C4-2B (cell line): ENCODE results near the gene ARHGEF19.

Source experiments
- H3K27ac ChIP-seq: fragments of 450-650 bp; 2 replicates; pipeline ENCODE4 v1.5.1; 2017
- ZFX ChIP-seq: fragments of 450-650 bp; IDR thresholded peaks from 2 replicates; pipeline ENCODE4 v1.6.1; 2017
- TF ChIP-seq, protein P1 (sequence below): fragments of 450-650 bp; conservative IDR thresholded peaks from 2 replicates; pipeline ENCODE4 v1.5.1; 2017; ENCODE audit warnings: mild to moderate bottlenecking

ARHGEF19 gene

DNA sequence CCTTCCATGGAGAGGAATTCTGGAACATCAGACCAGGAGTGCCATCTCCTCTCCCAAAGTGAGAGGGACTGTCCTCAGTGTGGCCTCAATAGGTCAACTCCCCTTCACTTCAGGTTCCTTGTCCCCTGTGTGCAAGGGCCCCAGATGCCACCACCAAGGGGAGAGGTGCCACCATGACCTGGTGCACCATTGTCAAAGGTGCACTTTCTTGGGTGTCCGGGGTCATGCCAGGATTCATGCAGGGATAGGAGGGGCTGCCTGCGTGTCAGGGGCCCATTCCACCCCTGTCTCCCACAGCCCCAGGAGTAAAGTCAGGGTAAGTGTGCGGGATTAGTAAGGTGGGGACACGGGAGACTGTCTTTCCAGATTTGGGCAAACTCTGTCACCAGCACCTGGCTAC, 35.1 kb downstream of the ARHGEF19 start:
- peak overlapping the region; percentile 96 for H3K27ac ChIP-seq

DNA sequence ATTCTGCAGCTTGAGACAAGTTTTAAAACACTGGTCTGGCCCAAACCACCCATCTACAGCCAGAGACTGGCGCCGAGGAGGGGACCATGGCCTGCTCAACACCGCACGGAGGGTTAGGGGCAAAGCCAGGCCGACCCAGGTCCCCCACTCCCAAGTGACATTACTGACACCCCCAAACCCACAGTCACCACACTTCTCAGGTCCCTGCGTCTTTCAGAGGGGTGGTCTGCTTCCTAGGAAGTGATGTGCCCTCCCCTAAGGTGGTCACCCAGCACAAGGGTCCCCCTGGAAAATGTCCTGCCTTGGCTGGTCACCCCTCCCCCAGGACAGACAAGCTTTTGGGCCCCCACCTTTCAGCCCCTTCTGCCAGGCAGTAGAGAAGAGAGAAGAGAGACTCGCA, 35.8 kb downstream of the ARHGEF19 start:
- peak overlapping the region; percentile 96 for H3K27ac ChIP-seq
- TF ChIP-seq, protein P1, sequence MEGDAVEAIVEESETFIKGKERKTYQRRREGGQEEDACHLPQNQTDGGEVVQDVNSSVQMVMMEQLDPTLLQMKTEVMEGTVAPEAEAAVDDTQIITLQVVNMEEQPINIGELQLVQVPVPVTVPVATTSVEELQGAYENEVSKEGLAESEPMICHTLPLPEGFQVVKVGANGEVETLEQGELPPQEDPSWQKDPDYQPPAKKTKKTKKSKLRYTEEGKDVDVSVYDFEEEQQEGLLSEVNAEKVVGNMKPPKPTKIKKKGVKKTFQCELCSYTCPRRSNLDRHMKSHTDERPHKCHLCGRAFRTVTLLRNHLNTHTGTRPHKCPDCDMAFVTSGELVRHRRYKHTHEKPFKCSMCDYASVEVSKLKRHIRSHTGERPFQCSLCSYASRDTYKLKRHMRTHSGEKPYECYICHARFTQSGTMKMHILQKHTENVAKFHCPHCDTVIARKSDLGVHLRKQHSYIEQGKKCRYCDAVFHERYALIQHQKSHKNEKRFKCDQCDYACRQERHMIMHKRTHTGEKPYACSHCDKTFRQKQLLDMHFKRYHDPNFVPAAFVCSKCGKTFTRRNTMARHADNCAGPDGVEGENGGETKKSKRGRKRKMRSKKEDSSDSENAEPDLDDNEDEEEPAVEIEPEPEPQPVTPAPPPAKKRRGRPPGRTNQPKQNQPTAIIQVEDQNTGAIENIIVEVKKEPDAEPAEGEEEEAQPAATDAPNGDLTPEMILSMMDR = no peak
- TF ChIP-seq ZFX = no peak

More for the DNA sequence above, 35.1 kb downstream of the ARHGEF19 start:
- TF ChIP-seq ZFX = no peak
- TF ChIP-seq, protein P1 = no peak

DNA sequence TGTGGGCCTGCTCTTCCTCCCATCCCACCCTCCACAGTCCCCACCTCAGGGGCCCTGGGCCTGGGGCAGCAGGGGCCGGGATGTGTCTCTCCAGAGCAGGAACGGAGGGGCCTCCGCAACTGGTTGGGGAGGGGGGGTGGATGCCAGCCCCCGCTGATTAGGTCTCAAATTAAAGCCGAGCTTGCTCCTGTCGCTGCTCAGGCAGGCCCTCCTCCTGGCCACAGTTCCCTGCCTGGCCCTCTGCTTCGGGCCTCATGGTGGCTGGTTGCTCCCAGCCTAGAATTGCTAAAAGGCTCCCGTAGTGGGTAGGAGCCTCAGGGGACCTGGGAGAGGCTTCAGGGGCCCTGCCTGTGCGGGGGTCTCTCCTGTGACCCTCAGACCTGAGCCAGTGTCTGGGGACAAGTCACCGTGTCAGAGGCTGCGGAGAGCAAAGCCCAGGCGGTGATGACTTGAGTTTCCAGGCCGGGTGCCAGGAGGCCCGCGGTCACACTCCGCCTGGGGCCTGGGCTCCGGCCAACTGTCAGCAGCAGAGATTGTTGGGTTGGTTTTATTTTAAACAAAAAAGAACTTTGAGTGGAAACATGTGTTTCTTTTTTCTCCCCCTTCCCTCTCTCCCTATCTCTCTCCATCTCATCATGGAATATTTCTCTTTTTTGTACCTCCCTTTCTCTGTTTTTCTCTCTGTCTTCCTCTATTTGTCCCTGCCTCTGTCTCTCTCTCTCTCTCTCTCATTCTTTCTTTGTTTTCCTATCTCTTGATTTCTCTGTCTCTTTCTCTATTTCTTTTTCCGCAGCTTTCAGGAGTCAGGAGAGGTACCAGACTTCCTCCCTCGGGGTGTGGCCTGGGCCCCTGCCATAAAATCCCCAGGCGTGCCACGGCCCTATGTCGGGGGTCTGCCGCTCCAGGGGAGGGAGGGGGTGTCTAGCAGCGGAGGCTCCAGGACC, 36.6 kb downstream of the ARHGEF19 start:
- H3K27ac ChIP-seq = peak overlapping the region; percentile 96
- TF ChIP-seq, protein P1 = no peak
- TF ChIP-seq ZFX = peak; percentile 69

DNA sequence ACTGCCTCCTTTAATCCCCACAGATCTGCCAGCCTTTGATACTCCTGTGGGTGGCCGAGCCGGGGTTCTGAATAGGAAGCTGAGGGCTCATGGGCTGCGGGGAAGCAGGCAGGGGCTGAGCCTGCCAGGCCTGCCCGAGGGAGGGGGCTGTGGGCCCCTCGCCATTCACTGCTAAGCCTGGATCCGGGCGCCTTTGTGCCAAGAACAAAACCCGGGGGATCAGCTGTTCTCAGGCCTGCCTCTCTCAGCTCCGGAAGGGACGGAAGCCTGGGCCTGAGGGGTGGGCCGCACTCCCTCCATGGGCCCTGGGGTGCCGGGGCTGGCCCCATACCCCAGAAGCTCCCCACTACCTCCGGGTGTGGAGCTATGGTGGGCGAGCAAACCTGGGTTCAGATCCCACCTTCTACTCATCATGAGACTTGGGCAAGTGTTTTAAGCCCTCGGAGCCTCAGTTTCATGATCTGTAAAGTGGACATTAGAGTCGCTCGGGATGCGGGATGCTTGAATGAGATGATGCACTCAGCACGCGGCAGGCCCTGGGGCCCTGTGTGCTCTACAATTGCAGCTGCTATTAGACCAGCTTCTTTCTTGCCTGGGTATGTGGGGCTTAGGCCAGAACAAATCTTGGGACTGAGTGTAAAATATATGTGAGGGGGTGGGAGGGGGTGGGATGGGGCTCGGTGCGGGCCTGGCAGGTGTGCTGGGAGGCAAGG, 37.4 kb downstream of the ARHGEF19 start:
- TF ChIP-seq, protein P1 = no peak
- no peak for TF ChIP-seq ZFX

DNA sequence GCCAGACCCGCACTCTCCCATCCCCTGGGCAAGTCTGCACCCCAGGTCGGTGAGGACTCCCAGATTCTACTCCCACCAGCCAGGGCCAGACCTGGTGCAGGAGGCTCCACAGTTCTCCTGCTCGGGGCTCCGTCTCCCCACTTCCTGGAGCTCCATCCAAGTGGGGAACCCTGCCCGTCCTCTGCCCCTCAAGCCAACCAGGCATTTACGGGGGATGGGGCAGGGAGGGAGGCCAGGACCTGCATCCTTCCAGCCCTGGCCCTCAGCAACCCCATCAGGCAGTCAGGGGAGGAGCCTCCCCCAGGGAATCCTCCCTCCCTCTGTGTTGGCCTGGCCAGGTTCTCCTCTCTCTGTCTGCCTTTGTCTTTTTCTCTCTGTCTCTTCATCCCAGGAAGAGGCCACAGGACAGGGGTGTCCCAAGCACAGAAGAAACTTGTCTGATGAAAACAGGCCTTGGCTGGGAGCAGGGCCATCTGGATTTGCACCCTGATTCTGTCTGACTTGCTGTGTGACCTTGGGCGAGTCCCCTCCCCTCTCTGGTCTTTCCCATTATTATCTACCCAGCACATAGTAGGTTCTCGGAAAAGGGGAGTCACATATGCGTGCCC, 38.1 kb downstream of the ARHGEF19 start:
- TF ChIP-seq ZFX = no peak
- TF ChIP-seq, protein P1 = no peak
- peak overlapping the region; percentile 96 for H3K27ac ChIP-seq

More for the DNA sequence above, 37.4 kb downstream of the ARHGEF19 start:
- peak overlapping the region; percentile 96 for H3K27ac ChIP-seq

DNA sequence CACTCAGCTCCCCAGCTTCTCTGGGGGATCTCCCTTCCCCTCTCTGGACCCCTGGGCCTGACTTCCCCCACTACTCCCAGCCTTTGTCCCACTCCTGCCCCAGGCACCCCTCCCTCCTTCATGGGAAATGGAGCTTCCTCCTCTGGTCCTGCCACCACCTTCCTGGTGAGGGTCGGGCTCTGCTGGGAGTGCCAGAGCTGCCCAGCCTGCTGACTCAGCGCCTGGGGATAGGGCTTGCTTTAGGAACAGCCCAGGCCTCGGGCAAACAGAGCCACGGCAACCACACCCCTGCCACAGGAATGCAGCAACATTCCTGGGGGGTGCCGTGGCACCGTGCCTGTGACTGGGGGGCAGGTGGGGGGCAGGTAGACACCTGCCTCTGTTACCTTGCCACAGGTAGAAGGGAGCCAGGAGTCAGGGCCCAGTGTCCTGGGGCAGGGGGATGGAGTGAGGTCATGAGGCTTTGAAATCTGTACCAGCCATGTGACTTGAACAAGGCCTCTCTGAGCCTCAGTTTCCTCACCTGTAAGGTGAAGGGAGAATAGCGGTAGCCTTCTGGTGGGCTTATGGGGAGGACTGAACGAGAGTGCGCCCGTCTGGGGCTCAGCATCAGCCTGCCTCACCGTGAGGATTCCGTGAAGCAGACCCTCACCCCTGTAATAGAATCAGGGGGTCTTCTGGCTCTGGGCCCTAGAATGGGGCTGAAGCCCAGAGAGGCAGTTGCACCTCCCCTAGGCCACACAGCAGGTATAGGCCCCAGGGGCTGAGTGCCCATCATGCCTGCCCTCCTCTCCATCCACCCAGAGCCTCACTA, 38.8 kb downstream of the ARHGEF19 start:
- H3K27ac ChIP-seq = peak overlapping the region; percentile 96
- no peak for TF ChIP-seq ZFX
- TF ChIP-seq, protein P1 = no peak
